ENCODE data around the gene CLSTN3. TPM values are rescaled to one million over a fixed set of nuclear protein-coding genes. Genes with fewer than 3 reads are reported as not detected.

The CLSTN3 gene
- total and polyA plus RNA-seq, 2 of the 8 experiments (the other 6 are each of a cell fraction or from before 2014, with no cell fraction given): 20.4 to 26.3 TPM

DNA sequence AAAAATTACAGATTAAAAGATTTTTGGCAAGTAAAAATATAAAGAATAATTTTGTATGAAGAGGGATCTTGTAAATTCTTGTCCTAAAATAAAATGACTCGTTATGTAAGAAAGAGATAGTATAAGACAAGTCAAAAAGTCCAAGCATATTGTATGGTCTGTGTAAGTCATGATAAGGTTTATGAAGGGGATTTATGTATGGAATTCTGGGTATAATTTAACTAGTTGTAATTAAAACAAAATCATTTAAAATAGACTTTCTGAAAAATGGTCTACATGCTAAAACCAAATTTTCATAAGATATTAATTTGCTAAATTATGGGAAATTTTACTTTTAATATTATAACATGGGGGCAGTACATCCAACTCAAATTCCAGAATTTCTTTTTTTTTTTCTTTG lies 41.7 kb downstream of the CLSTN3 start:
- Histone ChIP-seq H3K4me1 (replicated peaks in 1 of 4; ENCODE audit: control insufficient read depth in 3 of 4, insufficient read depth in 4 of 4, low read length in 3 of 4) (no peaks in the 10 kb centered on the region), H2BK15ac (ENCODE audit: low read length) (no peak overlapping the region), H3K56ac (replicated peaks; ENCODE audit: insufficient read length, low read depth, low read length) (no peak overlapping the region), H4K8ac (ENCODE audit: extremely low read depth, insufficient read depth, low read length) (no peak overlapping the region), H4K5ac (ENCODE audit: insufficient read length, low read depth, low read length) (no peak overlapping the region), H3K27me3 (replicated peaks in 1 of 4; ENCODE audit: control insufficient read depth in 3 of 4, extremely low read depth in 1 of 4, insufficient read depth in 3 of 4, low read length in 3 of 4) (no peaks in the 10 kb centered on the region; a peak in 1 of 7 replicates), H3K9ac (replicated peaks in 1 of 4; ENCODE audit: extremely low read depth in 1 of 4, low read depth in 3 of 4, low read length in 3 of 4) (no peak overlapping the region), H3K79me2 (ENCODE audit: control insufficient read depth in 1 of 2, insufficient read depth in 2 of 2, low read length in 2 of 2) (no peaks in the 10 kb centered on the region), H3K9me3 (ENCODE audit: insufficient read depth in 2 of 2, low read depth in 1 of 2, low read length in 1 of 2) (peaks cover 68 to 80% of the 10 kb centered on the region in 2 experiments), H2BK12ac (ENCODE audit: low read depth, low read length) (no peak overlapping the region), H3K14ac (ENCODE audit: insufficient read length) (no peak overlapping the region), H3K4ac (replicated peaks; ENCODE audit: insufficient read length, low read depth, low read length) (no peak overlapping the region), H2AK5ac (ENCODE audit: low read depth, low read length) (no peak overlapping the region), H3K4me2 (ENCODE audit: insufficient read depth in 1 of 2, low read depth in 2 of 2, low read length in 2 of 2) (no peak overlapping the region), H2BK20ac (ENCODE audit: low read length) (no peak overlapping the region), H3K23me2 (ENCODE audit: low read depth, low read length) (no peaks in the 10 kb centered on the region), H3K79me1 (ENCODE audit: low read depth, low read length) (no peaks in the 10 kb centered on the region), H3K36me3 (ENCODE audit: control insufficient read depth in 2 of 4, insufficient read depth in 4 of 4, low read length in 3 of 4) (no peaks in the 10 kb centered on the region; a peak in 1 of 8 replicates), H3K23ac (ENCODE audit: insufficient read length) (no peak overlapping the region), H4K20me1 (replicated peaks in 1 of 2; ENCODE audit: control insufficient read depth in 1 of 2, insufficient read depth in 2 of 2, low read length in 2 of 2) (no peaks in the 10 kb centered on the region), H2AFZ (ENCODE audit: low read length) (no peak overlapping the region), H4K91ac (replicated peaks; ENCODE audit: insufficient read length, low read length) (no peak overlapping the region), H3K18ac (ENCODE audit: extremely low read depth, low read length) (no peak overlapping the region), H2BK5ac (ENCODE audit: low read depth, low read length) (no peak overlapping the region), H3K27ac (ENCODE audit: low read depth, low read length) (no peak overlapping the region), H3K4me3 (ENCODE audit: extremely low read depth in 1 of 4, insufficient read depth in 2 of 4, low read depth in 3 of 4, low read length in 4 of 4) (no peak overlapping the region), H2BK120ac (replicated peaks; ENCODE audit: low read depth, low read length) (no peak overlapping the region)
- DNase-seq (ENCODE audit: low read depth in 1 of 2, low spot score in 2 of 2) (no peak), FAIRE-seq (no peak)
- 88% methylated on average over 1 of the region's 1 CpG; no CpG with 5 or more reads in 1 of the 2 experiments for WGBS, 2 experiments (ENCODE audit: extremely low coverage in 1 of 2, insufficient coverage in 1 of 2, insufficient read length in 1 of 2, insufficient replicate concordance in 2 of 2, low coverage in 1 of 2, low lambda C conversion rate in 2 of 2, missing lambda C conversion rate in 1 of 2)
- TF ChIP-seq CTBP2 (IDR thresholded peaks at IDR 0.05; ENCODE audit: borderline replicate concordance, insufficient read depth, insufficient read length, low read length) (no peak), CBX5 (IDR thresholded peaks at IDR 0.05; ENCODE audit: low read depth, low read length) (no peak), BCL11A (IDR thresholded peaks at IDR 0.05; ENCODE audit: low read depth in 2 of 2, low read length in 2 of 2) (no peak), RNF2 (IDR thresholded peaks at IDR 0.05; ENCODE audit: borderline replicate concordance, low read depth, low read length, missing control alignments, poor library complexity, severe bottlenecking) (no peak), TBP (IDR thresholded peaks at IDR 0.05; ENCODE audit: low read depth, low read length) (no peak), EZH2 (IDR thresholded peaks at IDR 0.05; ENCODE audit: low read depth, low read length, severe bottlenecking) (no peak), SAP30 (IDR thresholded peaks at IDR 0.05; ENCODE audit: insufficient read depth, insufficient replicate concordance, low read length) (no peak), POU5F1 (IDR thresholded peaks at IDR 0.05; ENCODE audit: low read depth, low read length) (no peak), JUND (IDR thresholded peaks at IDR 0.05; ENCODE audit: low read length) (no peak), SIN3A (conservative IDR thresholded peaks at IDR 0.05 in 1 of 2, IDR thresholded peaks at IDR 0.05 in 1 of 2; ENCODE audit: low read depth in 1 of 2, low read length in 2 of 2) (no peak), SP1 (IDR thresholded peaks at IDR 0.05; ENCODE audit: low read depth, low read length) (no peak), RBBP5 (IDR thresholded peaks at IDR 0.05; ENCODE audit: borderline replicate concordance, low read depth, low read length) (no peak)
- POLR2A ChIA-PET (ENCODE audit: partially characterized antibody): no interaction called here
- CTCF ChIA-PET (ENCODE audit: partially characterized antibody): interaction anchor here (1.4 to 1.6 kb wide), 2 partner anchors 10 to 12 kb away, joined by 4 read pairs; no protein-coding TSS in a partner anchor
